SU-DHL-6 (cell line): ENCODE results near the gene BCO2.

Source experiments
- H2AFZ ChIP-seq: fragments of 200-600 bp; sonication (generic); 2 replicates; pipeline ENCODE4 v1.6.1; 2014; ENCODE audit warnings: low read depth, mild to moderate bottlenecking, moderate library complexity, mixed read lengths, antibody characterized with exemption, low read length; ENCODE audit not compliant: severe bottlenecking
- H3F3A ChIP-seq: fragments of 200-600 bp; shearing (Covaris generic); 2 replicates; pipeline ENCODE4 v1.6.0; 2016; ENCODE audit warnings: antibody characterized with exemption, mild to moderate bottlenecking; ENCODE audit not compliant: insufficient read depth
- H3K27ac ChIP-seq: fragments of 200-600 bp; sonication (generic); 2 replicates; pipeline ENCODE4 v1.5.1; 2016; ENCODE audit warnings: low read depth, mild to moderate bottlenecking, low read length, moderate library complexity, mixed read lengths
- H3K27me3 ChIP-seq: fragments of 200-600 bp; sonication (generic), shearing (Covaris generic); 2 replicates; pipeline ENCODE4 v1.6.0; 2014; ENCODE audit warnings: mild to moderate bottlenecking, low read length
- H3K36me3 ChIP-seq: fragments of 200-600 bp; sonication (generic); 2 replicates; pipeline ENCODE4 v1.6.1; 2014; ENCODE audit warnings: mild to moderate bottlenecking, low read length, mixed read lengths
- H3K4me2 ChIP-seq: fragments of 300-600, 200-600 bp; shearing (Covaris generic), sonication (generic); 2 replicates; pipeline ENCODE4 v1.6.0; 2014; ENCODE audit warnings: low read length, low read depth, mild to moderate bottlenecking; ENCODE audit not compliant: poor library complexity, severe bottlenecking
- H3K4me3 ChIP-seq: fragments of 200-600 bp; sonication (generic); 2 replicates; pipeline ENCODE4 v1.5.1; 2014; ENCODE audit warnings: antibody characterized with exemption, low read length, mild to moderate bottlenecking, mixed read lengths; ENCODE audit not compliant: insufficient read depth, poor library complexity, severe bottlenecking
- H3K79me2 ChIP-seq: fragments of 200-600 bp; sonication (generic); 2 replicates; pipeline ENCODE4 v1.6.1; 2014; ENCODE audit warnings: mild to moderate bottlenecking, low read length, moderate library complexity; ENCODE audit not compliant: insufficient read depth
- H3K9ac ChIP-seq: fragments of 200-600 bp; sonication (generic); 2 replicates; pipeline ENCODE4 v1.7.0; 2014; ENCODE audit warnings: mild to moderate bottlenecking, low read length
- H3K9me2 ChIP-seq: fragments of 200-600 bp; sonication (generic); replicated peaks from 2 replicates; pipeline ENCODE4 v1.6.1; 2014; ENCODE audit warnings: low read length; ENCODE audit not compliant: insufficient read depth
- H3K9me3 ChIP-seq: fragments of 200-600 bp; sonication (generic); 2 replicates; pipeline ENCODE4 v1.6.1; 2014; ENCODE audit warnings: low read length, mixed read lengths; ENCODE audit not compliant: insufficient read depth
- H4K20me1 ChIP-seq: fragments of 200-600 bp; sonication (generic); 2 replicates; pipeline ENCODE4 v1.6.1; 2014; ENCODE audit warnings: low read depth, mild to moderate bottlenecking, antibody characterized with exemption, low read length, moderate library complexity, mixed read lengths
- CTCF ChIP-seq: fragments of 200-600 bp; sonication (generic); IDR thresholded peaks from one replicate; pipeline ENCODE4 v1.5.1; 2017; ENCODE audit warnings: antibody characterized with exemption, mild to moderate bottlenecking, low read length, moderate library complexity; ENCODE audit not compliant: insufficient read depth, poor library complexity, severe bottlenecking
- EZH2phosphoT487 ChIP-seq: fragments of 200-600 bp; sonication (generic), shearing (Covaris generic); conservative IDR thresholded peaks from 2 replicates; pipeline ENCODE4 v1.6.1; 2018; ENCODE audit warnings: mild to moderate bottlenecking, antibody characterized with exemption, low read length, moderate library complexity, mixed read lengths

Gene BCO2

GRCh38 chr11:112226831-112227401 lies 51.6 kb downstream of the BCO2 start:
- Histone ChIP-seq H3K27ac (peak overlapping the region; percentile 78), H3K9ac (peak overlapping the region; percentile 89), H3K4me3 (peak overlapping the region; percentile 94), H3K36me3 (peaks cover 6% of the 10 kb centered on the region; the same call in 1 of the 2 replicates), H3F3A (no peaks in the 10 kb centered on the region), H4K20me1 (no peaks in the 10 kb centered on the region), H3K4me2 (peak overlapping the region; percentile 100), H3K27me3 (no peaks in the 10 kb centered on the region), H3K9me2 (no peaks in the 10 kb centered on the region), H3K9me3 (no peaks in the 10 kb centered on the region), H3K79me2 (peaks cover 25% of the 10 kb centered on the region), H2AFZ (peak overlapping the region; percentile 85)
- TF ChIP-seq EZH2phosphoT487 (no peak), CTCF (no peak)

GRCh38 chr11:112227471-112227870 lies 52.2 kb downstream of the BCO2 start:
- H3K27ac ChIP-seq, result no peak overlapping the region
- H3K36me3 ChIP-seq, result peaks cover 6% of the 10 kb centered on the region; the same call in 1 of the 2 replicates
- no peaks in the 10 kb centered on the region for H4K20me1 ChIP-seq
- TF ChIP-seq CTCF (no peak), EZH2phosphoT487 (no peak)
- H3K9me2 ChIP-seq, result no peaks in the 10 kb centered on the region
- no peak overlapping the region for H2AFZ ChIP-seq
- peak overlapping the region; percentile 94 for H3K4me3 ChIP-seq
- peaks cover 25% of the 10 kb centered on the region for H3K79me2 ChIP-seq
- H3K9me3 ChIP-seq, result no peaks in the 10 kb centered on the region
- peak overlapping the region; percentile 89 for H3K9ac ChIP-seq
- peak overlapping the region; percentile 100 for H3K4me2 ChIP-seq
- H3K27me3 ChIP-seq, result no peaks in the 10 kb centered on the region
- no peaks in the 10 kb centered on the region for H3F3A ChIP-seq

DNA sequence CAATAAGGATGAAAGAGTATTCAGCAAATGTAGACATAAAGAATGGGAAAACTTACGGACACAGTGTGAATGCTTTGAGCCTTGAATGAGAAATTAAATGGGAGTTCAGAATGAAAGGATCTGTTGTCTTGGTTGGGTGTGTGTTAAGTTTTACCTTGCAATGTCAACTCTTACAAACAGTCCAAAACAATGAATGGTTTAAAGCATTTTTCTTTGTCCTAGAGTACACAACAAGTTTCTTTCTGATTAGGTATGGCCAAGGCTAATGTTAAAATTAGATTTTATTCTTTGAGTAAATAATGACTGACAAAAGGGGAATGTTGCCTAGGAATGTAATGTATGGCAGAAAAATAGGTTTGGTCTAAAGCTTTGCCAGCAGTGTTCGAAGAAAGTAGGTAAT lies 53.4 kb downstream of the BCO2 start:
- H3K4me2 ChIP-seq, result no peak overlapping the region
- TF ChIP-seq CTCF, result no peak
- TF ChIP-seq EZH2phosphoT487, result no peak
- H3K79me2 ChIP-seq, result peaks cover 25% of the 10 kb centered on the region
- no peaks in the 10 kb centered on the region for H3K27me3 ChIP-seq
- H3K4me3 ChIP-seq, result no peak overlapping the region
- no peaks in the 10 kb centered on the region for H4K20me1 ChIP-seq
- H3K9me2 ChIP-seq, result no peaks in the 10 kb centered on the region
- H3F3A ChIP-seq, result no peaks in the 10 kb centered on the region
- H3K9me3 ChIP-seq, result no peaks in the 10 kb centered on the region
- no peak overlapping the region for H3K27ac ChIP-seq
- H3K9ac ChIP-seq, result no peak overlapping the region
- H2AFZ ChIP-seq, result no peak overlapping the region
- H3K36me3 ChIP-seq, result peaks cover 9% of the 10 kb centered on the region; the same call in 1 of the 2 replicates
